Vagina (tissue), 2 donors: ENCODE results near the gene SNRPD1.

ENCODE experiments used
- CTCF ChIP-seq, 3 experiments: fragments of 450-650 bp in 2 of 3; fragments of 200-600 bp in 1 of 3; sonication (generic) in 1 of 3; IDR thresholded peaks; one replicate each; pipeline ENCODE4 v1.5.1; 2017 to 2019; ENCODE audit warnings: antibody characterized with exemption in 3 of 3, mild to moderate bottlenecking in 2 of 3, moderate library complexity in 2 of 3
- POLR2A ChIP-seq, 2 donors: fragments of 450-650 bp; IDR thresholded peaks; one replicate each; pipeline ENCODE4 v1.6.1; 2017; ENCODE audit warnings: antibody characterized with exemption in 2 of 2, mild to moderate bottlenecking in 2 of 2, moderate library complexity in 2 of 2
- POLR2AphosphoS5 ChIP-seq, 2 donors: sonication (generic); formaldehyde crosslinking; IDR thresholded peaks; one replicate each; pipeline ENCODE4 v1.9.0; 2017; ENCODE audit warnings: antibody characterized with exemption in 2 of 2, mild to moderate bottlenecking in 2 of 2, low read depth in 1 of 2; ENCODE audit not compliant: insufficient read depth in 1 of 2

GRCh38 chr18:21605213-21605612, 6.9 kb upstream of the SNRPD1 start:
- TF ChIP-seq CTCF (IDR thresholded peaks at IDR 0.05), result no peak
- no peak for TF ChIP-seq POLR2A (IDR thresholded peaks at IDR 0.05)
- no peak for TF ChIP-seq POLR2AphosphoS5 (IDR thresholded peaks at IDR 0.05; ENCODE audit: insufficient read depth in 1 of 2, low read depth in 1 of 2)
